Astrocyte of the cerebellum (primary cell): ENCODE results near the gene ADAM33.

ENCODE experiments used
- DNase-seq: peaks from one replicate; pipeline ENCODE4 v3.0.0-alpha.2; 2011; ENCODE audit warnings: low read depth
- H3K4me3 ChIP-seq: 2 replicates; pipeline ENCODE4 v1.5.1; 2011; ENCODE audit warnings: mild to moderate bottlenecking, low read depth, low read length, moderate library complexity
- in situ Hi-C: cut with HindIII; loops from 2 replicates; pipeline ENCODE4 v1.10.0; 2017; ENCODE audit warnings: low sequenced_read_pairs
- TF ChIP-seq, protein P1 (sequence below): IDR thresholded peaks from 2 replicates; pipeline ENCODE4 v1.5.1; 2012; ENCODE audit warnings: low read length, low read depth, moderate library complexity, mild to moderate bottlenecking; ENCODE audit errors: missing control alignments

The ADAM33 gene

DNA sequence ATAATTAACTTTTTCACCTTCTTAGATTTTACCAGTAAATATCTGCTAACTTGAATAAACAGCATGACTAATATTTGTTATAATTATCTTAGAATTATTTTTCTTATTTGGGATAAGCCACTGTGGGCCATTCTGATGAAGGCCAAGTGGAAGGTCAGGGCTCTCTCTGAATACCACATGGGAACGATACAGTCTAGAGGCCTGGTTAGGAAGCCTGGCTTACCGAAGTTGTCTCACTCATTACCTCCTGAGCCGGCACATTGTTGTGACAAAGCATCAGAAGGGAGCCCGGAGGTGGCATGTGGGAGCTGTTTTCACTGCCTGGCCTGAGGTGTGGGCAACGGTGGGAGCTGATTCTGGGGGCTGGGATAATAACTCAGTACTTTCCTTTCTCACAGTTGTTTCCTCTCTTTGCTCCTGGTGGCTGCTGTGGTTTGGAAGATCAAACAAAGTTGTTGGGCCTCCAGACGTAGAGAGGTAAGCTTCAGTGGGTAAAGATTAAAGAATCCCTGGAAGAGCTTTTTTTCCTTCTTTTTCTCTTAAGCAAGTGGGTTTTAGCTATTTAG lies 47.8 kb downstream of the ADAM33 start:
- TF ChIP-seq, protein P1, sequence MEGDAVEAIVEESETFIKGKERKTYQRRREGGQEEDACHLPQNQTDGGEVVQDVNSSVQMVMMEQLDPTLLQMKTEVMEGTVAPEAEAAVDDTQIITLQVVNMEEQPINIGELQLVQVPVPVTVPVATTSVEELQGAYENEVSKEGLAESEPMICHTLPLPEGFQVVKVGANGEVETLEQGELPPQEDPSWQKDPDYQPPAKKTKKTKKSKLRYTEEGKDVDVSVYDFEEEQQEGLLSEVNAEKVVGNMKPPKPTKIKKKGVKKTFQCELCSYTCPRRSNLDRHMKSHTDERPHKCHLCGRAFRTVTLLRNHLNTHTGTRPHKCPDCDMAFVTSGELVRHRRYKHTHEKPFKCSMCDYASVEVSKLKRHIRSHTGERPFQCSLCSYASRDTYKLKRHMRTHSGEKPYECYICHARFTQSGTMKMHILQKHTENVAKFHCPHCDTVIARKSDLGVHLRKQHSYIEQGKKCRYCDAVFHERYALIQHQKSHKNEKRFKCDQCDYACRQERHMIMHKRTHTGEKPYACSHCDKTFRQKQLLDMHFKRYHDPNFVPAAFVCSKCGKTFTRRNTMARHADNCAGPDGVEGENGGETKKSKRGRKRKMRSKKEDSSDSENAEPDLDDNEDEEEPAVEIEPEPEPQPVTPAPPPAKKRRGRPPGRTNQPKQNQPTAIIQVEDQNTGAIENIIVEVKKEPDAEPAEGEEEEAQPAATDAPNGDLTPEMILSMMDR, result no peak
- H3K4me3 ChIP-seq, result no peak overlapping the region
- in situ Hi-C loops, result no loop called here
- no peak for DNase-seq

GRCh38 chr20:3632311-3633004 lies 49.4 kb downstream of the ADAM33 start:
- in situ Hi-C loops, result no loop called here
- H3K4me3 ChIP-seq, result no peak overlapping the region
- TF ChIP-seq, protein P1, result no peak
- DNase-seq, result no peak

DNA sequence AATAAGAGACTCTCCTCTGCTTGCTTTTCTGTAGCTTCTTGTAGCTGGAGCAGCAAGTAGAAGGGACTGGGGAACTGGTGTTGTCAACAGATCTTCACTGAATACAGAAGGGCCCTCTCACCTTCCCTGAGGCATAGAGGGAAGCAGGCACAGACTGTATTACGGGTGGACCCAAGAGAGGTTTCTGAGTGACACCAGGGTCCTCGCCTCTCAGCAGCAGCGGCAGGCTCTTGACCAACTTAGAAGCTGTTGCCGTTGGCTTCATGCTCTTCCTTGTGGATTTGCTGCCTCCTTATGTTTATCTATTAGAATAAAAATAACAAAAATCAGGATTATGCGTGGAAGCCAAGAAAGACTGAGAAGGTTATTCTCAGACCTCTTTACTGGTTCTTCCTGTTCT lies 50.3 kb downstream of the ADAM33 start:
- no peak for DNase-seq
- in situ Hi-C loops, result no loop called here
- H3K4me3 ChIP-seq, result no peak overlapping the region
- TF ChIP-seq, protein P1, result no peak

GRCh38 chr20:3630429-3630828 lies 51.4 kb downstream of the ADAM33 start:
- H3K4me3 ChIP-seq, result no peak overlapping the region
- TF ChIP-seq, protein P1, result no peak
- DNase-seq, result no peak
- in situ Hi-C loops, result no loop called here

- no peak for DNase-seq
- TF ChIP-seq, protein P1, result no peak
- in situ Hi-C loops, result no loop called here
- no peak overlapping the region for H3K4me3 ChIP-seq
Observed at GRCh38 chr20:3629893-3630292, 51.9 kb downstream of the ADAM33 start.

- in situ Hi-C loops, result no loop called here
- H3K4me3 ChIP-seq, result no peak overlapping the region
- no peak for DNase-seq
- TF ChIP-seq, protein P1, result no peak
Observed at GRCh38 chr20:3628502-3629314, 53.1 kb downstream of the ADAM33 start.
